Measurements from ENCODE around the gene BRSK1.

BRSK1 gene

DNA sequence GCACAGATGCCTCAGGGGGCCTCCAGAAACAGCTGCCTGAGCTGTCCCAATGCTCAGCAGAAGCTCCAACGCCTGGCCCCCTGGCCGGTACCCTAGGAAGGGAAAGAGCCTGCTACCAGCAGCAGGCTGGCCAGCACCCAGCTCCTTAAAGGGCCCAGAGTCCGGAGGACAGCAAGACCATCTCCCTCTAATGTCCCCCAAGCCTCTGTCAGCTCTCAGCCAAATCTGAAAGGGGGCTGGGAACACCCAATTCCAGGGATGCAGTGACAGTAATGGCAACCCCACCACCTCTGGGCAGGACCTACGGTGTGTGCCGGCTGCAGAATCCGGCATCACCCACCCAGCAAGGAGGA, 29.2 kb upstream of the BRSK1 start:
- no peak for DNase-seq

- peak; percentile 17 for DNase-seq
These were observed 28.0 kb upstream of the BRSK1 start for GRCh38 chr19:55255618-55256423.

- no peak for DNase-seq
These were observed 27.0 kb upstream of the BRSK1 start for GRCh38 chr19:55256562-55257460.

GRCh38 chr19:55257461-55258420, 26.1 kb upstream of the BRSK1 start:
- DNase-seq = no peak

- no peak for DNase-seq
These were observed 25.3 kb upstream of the BRSK1 start for GRCh38 chr19:55258476-55258827.

GRCh38 chr19:55258828-55259539, 24.8 kb upstream of the BRSK1 start, which contains the start of gene PPP6R1:
Gene PPP6R1, minus strand, starts transcription at chr19:55259017. Its CDS starts 11,914 bp downstream, at chr19:55247103.
- peak; percentile 100 for DNase-seq

DNA sequence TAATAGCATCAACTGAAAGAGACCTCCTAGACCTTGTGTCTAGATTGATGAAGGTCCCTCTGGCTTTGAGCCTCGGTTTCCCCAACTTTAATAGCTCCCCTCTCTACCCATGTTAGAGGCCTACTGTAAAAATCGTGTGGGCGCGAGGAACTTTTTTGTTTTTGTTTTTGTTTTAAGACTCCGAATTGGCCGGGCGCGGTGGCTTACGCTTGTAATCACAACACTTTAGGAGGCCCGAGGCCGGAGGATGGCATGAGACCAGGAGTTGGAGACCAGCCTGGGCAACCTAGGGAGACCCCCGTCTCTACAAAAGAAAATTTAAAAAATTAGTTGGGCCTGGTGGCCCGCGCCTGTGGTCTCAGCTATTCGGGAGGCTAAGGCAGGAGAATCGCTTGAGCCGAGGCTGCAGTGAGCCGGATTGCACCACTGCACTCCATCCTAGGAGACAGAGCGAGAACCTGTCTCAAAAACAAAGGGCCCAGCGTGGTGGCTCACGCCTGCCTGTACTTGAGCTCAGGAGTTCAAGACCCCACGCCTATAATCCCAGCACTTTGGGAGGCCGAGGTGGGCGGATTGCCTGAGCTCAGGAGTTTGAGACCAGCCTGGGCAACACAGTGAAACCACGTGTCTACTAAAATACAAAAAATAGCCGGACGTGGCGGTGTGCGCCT, 24.1 kb upstream of the BRSK1 start:
- no peak for DNase-seq

- no peak for DNase-seq
These were observed 22.1 kb upstream of the BRSK1 start for GRCh38 chr19:55261671-55262126.

- DNase-seq = no peak
These were observed 21.4 kb upstream of the BRSK1 start for GRCh38 chr19:55262359-55262758.

DNA sequence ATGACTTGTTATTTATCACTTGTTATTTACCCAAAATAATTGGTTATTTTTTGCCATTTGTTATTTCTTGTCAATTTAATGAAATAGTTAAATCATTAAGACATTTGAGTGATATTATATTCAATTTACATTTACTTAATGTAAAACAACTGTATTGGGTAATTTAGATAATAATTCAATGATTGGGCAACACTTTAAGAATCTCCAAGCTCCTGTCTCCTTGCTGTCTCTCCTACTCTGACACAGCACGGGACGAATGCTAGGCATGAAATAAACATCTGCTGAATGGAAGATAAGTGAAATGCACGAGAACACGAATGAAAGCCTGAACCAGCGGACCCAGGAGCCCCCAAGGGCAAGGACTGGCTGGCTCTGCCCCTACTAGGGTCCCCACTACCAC, 19.3 kb upstream of the BRSK1 start:
- no peak for DNase-seq

- no peak for DNase-seq
These were observed 18.6 kb upstream of the BRSK1 start for GRCh38 chr19:55265173-55265572.

- no peak for DNase-seq
These were observed 17.9 kb upstream of the BRSK1 start for GRCh38 chr19:55265723-55266386.

DNA sequence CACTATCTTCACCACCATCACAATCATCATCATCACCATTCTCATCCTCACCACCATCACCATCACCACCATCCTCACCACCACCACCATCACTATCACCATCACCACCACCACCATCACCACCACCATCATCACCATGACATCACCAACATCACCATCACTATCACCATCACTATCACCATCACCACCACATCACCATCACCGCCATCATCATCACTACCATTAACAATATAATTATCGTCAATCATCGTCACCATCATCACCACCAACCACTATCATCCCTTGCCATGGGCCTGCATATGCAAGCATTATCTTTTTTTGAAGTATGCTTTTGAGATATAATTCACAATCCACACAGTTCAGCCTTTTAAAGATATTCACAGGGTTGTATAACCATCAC, 17.4 kb upstream of the BRSK1 start:
- DNase-seq = no peak

DNA sequence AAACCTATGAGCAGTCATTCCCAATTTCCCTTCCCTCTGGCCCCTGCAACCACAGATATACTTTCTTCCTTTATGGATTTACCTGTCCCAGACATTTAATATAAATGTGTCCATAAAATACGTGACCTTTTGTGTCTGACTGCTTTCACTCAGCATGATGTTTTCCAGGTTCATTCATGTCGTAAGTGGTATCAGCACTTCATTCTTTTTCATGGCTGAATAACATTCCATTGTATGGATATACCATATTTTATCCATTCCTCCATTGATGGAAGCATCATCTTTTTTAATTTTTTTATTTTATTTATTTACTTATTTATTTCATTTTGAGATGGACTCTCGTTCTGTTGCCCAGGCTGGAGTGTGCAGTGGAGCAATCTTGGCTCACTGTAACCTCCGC, 17.0 kb upstream of the BRSK1 start:
- DNase-seq = no peak

- DNase-seq = no peak
These were observed 14.5 kb upstream of the BRSK1 start for GRCh38 chr19:55269299-55269698.

- no peak for DNase-seq
These were observed 13.4 kb upstream of the BRSK1 start for GRCh38 chr19:55270172-55270942.

DNA sequence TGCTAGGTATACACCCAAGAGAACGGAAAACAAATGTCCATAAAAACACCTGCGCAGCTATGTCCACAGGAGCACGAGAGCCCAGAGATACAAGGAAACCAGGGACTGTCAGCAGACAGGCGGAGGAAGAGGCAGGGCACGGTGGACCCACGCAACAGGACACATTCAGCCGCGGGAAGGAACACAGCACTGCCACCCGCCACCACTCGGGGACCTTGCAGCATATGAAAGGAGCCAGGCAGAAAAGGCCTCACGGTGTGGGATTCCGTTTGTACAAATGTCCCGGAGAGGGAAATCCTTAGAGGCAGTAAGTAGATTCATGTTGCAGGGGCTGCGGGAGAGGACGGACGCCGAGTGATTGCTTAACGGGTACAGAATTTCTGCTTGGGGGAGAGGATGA, 11.7 kb upstream of the BRSK1 start:
- DNase-seq = no peak

- DNase-seq = no peak
These were observed 9.7 kb upstream of the BRSK1 start for GRCh38 chr19:55273978-55274707.

All from fibroblast of upper back skin (primary cell).